Medulla oblongata (tissue), 1 donor: ENCODE data around the gene ALPK3.

Source experiments
- DNase-seq: peaks from one replicate; pipeline ENCODE4 v3.0.0-alpha.2; 2015; ENCODE audit errors: extremely low spot score

Gene ALPK3, protein sequence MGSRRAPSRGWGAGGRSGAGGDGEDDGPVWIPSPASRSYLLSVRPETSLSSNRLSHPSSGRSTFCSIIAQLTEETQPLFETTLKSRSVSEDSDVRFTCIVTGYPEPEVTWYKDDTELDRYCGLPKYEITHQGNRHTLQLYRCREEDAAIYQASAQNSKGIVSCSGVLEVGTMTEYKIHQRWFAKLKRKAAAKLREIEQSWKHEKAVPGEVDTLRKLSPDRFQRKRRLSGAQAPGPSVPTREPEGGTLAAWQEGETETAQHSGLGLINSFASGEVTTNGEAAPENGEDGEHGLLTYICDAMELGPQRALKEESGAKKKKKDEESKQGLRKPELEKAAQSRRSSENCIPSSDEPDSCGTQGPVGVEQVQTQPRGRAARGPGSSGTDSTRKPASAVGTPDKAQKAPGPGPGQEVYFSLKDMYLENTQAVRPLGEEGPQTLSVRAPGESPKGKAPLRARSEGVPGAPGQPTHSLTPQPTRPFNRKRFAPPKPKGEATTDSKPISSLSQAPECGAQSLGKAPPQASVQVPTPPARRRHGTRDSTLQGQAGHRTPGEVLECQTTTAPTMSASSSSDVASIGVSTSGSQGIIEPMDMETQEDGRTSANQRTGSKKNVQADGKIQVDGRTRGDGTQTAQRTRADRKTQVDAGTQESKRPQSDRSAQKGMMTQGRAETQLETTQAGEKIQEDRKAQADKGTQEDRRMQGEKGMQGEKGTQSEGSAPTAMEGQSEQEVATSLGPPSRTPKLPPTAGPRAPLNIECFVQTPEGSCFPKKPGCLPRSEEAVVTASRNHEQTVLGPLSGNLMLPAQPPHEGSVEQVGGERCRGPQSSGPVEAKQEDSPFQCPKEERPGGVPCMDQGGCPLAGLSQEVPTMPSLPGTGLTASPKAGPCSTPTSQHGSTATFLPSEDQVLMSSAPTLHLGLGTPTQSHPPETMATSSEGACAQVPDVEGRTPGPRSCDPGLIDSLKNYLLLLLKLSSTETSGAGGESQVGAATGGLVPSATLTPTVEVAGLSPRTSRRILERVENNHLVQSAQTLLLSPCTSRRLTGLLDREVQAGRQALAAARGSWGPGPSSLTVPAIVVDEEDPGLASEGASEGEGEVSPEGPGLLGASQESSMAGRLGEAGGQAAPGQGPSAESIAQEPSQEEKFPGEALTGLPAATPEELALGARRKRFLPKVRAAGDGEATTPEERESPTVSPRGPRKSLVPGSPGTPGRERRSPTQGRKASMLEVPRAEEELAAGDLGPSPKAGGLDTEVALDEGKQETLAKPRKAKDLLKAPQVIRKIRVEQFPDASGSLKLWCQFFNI (N-terminal part only)

DNA sequence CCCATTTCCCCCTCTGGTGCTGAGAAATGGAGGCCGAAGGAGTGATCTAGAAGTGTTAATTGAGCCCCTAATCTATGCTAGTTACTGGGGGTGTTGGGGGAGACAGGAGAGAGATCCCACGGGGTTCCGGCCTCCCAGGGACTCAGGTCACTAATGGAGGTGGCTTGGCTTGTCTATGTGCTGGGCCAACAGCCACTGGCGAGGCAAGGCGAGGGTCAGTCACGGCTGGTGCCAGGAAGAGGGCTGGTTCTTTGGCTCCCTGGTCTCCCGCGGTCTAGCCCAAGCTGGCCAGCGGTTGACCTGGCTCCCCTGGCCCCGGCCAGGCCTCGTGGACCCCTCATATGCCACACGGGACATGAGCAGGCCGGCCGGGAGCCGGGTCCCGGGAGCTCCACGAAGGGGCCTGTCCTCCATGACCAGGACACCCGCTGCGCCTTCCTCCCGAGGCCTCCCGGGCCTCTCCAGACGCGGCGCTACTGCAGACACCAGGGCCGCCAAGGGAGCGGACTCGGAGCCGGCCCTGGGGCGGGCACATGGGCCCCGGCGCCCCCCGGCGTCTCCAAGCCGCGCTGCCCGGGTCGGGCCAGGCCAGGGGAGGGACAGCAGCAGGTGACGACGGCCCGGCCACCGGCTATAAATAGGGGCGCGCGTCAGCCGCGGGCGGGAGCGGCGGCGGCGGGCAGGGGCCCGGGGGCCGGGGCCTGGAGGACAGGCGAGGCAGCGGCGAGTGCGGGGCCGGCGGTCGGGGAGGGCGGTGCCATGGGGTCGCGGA is at the start of gene ALPK3:
Gene ALPK3, plus strand, starts transcription at position 663 of the 772 bp plus-strand sequence. Its CDS starts 97 bp downstream, at position 760.
- no peak for DNase-seq

DNA sequence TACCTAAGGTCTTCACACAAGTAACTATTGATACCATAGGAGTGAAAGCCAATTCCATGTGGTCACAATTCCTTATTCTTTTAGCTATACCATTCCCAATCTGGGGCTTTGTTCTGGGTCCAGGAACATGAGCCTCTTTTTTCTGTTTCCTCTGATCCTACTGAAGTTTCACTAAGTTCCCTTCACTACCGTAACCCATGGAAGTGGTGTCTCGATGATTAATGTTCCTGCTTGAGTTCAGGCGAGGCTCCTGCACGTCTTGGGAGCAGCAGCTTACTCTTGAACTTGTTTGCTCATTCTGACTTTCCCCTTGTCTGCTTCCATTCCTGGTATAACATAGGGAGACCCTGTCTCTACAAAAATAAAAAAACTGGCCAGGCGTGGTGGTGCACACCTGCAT is 45.1 kb upstream of the ALPK3 start:
- DNase-seq = no peak

DNA sequence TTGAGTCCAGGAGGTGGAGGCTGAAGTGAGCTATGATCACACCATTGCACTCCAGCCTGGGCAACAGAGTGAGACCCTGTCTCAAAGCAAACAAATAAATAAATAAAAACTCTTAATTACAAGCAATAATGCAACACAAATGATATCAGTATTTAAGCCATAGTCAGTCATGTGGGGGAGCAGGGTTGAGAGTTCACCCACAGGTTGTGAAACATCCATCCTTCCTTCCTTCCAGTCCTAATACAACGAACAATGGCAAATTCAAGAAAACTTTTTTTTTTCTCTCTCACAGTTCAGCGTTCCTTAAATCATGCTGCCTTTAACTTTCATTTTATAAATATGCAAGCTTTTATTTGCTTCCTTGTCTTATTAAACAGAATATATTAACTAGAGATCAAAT is 44.7 kb upstream of the ALPK3 start:
- DNase-seq = no peak

DNA sequence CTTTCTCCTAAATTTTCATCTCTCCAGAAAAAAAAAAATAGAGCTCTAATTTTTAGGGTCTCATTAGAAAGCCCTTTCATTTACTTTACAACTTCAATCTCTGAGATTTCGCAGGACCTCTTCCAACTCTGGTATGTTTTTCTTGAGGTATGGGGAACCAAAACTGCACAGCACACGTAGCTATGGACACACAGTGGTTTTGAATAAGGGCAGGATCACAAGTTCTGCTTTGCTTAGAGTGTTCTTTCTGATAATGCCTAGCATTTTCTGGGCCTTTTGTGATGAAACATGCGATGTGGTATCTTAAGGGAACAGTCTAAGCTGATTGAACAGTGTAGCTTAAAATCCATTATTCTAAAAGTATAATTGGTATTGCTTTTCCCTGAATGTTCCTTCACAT is 43.4 kb upstream of the ALPK3 start:
- peak; percentile 39 for DNase-seq

DNA sequence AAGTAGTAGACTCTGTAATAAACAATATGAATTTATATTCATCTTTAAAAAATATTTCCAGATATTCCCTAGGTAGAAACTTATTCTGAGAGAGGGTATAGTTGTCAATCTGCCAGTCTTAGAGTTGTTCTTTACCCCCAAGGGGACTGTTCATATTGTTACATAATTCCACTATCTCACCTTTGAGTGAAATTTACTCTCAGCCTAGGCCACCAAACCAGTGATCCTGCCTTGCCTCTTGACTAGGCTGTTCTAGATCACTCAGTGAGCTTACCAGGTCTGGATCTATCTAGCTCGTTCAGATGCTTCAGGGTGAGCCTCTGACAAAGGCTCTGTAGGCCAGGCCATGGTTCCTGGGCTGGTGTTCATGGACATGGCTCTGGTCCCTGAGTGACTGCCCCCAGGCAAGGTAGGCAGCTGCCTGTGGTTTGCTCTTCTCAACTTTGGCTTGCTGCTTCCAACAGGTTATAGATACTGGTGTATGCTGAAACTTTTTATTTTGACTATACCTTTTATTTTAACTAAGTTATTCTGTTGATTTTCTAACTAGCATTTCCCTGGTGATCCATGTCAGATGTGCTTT is 41.2 kb upstream of the ALPK3 start:
- no peak for DNase-seq

DNA sequence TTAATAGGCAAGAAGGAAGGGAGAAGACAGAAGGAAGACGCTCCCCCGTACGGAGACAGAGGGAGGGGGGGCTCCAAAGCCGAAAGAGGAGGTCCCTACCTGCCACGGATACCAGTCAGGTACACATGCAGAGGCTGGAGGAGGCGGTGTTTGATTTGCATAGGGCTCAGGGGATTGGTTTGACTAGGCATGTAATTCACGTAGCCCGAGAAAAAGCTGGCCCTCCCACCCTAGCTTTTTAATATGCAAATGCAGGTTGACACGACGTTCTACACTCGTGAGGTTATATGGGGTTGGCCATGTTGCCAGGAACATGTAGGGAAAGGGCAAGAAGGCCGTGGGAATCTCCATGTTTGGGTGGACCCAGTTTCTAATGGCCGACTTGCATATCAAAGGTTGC is 39.0 kb upstream of the ALPK3 start:
- DNase-seq = no peak

DNA sequence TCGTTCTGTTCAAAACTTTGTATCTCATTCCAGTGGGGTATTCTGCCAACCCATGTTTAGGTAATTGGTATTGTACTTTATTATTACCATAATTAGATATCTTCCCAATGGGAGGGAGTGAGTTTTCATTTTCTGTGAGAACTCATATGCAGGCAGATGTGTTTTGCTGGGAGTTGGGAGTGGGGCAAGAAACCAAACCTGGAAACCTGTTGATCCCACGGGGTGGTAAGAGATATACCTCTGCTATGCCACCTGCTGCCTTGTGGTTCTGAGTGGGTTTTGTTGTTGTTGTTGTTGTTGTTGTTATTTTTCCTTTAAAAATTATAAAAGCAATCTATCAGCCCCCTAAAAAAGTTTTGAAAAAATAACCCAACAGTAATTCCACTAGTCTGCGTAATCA is 36.7 kb upstream of the ALPK3 start:
- DNase-seq = no peak

DNA sequence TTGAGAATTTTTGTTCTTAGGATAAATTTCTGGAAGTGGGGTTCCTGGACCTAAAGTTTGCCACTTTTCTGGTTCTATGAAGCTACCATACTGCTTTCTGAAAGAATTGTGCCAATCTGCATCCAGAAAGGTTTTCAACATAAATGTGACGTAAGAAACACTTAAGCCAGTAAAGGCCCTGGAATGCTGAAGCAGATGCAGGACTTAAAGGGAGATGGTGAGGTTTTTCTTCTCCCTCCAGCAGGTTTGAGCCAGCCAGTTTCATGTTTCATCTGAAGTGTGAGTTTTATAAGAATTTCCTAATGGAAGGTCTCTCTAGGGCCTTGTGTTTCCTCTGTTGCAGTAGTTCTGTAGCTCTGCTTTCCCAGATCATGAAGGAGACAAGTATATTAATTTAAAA is 35.7 kb upstream of the ALPK3 start:
- no peak for DNase-seq

DNA sequence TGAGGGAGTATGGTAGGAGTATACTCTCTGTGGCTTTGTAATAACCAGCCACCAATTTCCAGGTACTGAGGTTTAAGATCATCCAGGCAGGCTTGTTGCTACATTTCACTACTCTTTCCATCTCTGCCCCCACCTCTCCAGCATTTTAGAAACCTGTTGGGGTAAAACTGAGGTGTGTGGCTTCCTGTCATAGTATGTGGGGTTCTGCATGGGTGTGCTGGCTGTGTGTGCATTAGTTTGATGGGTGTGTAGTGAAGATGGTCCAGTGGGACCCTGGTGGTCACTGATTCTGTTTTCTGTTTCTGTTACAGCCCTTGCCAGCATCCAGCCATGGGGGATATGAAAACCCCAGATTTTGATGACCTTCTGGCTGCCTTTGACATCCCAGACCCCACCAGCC is 34.8 kb upstream of the ALPK3 start:
- DNase-seq = no peak

DNA sequence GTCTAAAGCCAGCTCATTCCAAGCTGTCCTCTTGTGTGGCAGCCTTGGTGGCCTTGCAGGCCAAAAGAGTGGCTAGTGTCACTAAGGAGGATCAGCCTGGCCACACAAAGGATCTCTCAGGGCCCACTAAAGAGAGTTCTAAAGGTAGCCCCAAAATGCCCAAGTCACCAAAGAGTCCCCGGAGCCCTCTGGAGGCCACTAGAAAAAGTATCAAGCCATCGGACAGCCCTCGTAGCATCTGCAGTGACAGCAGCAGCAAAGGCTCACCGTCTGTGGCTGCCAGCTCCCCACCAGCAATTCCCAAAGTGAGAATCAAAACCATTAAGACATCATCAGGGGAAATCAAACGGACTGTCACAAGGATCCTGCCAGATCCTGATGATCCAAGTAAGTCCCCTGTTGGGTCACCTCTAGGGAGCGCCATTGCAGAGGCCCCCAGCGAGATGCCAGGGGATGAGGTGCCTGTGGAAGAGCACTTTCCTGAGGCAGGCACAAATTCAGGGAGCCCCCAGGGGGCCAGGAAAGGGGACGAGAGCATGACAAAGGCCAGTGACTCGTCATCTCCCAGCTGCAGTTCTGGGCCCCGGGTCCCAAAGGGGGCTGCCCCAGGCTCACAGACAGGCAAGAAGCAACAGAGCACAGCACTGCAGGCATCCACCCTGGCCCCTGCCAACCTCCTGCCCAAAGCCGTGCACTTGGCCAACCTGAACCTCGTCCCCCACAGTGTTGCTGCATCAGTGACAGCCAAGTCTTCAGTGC is 33.5 kb upstream of the ALPK3 start:
- DNase-seq = no peak

DNA sequence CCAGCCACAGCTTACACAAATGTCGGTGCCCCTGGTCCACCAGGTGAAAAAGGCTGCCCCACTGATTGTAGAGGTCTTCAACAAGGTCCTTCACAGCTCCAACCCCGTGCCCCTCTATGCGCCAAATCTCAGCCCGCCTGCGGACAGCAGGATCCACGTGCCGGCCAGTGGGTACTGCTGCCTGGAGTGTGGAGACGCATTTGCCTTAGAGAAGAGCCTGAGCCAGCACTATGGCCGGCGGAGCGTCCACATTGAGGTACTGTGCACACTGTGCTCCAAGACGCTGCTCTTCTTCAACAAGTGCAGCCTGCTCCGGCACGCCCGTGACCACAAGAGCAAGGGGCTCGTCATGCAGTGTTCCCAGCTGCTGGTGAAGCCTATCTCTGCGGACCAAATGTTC is 32.9 kb upstream of the ALPK3 start:
- DNase-seq = no peak

DNA sequence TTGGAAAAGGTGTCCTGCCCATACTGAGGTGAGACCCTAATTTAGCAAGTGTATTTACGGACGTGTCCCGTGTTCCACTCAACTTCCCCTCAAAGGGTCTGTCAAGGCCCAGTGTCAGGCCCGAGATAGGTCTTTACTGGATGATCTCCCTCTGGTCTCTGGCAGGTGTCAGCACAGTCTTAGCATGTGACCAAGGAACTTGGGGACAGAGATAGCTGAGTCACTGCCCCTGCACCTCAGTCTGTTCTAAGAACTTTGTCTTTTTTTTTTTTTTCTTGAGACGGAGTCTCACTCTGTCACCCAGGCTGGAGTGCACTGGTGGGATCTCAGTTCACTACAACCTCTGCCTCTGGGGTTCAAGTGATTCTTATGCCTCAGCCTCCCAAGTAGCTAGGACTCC is 32.1 kb upstream of the ALPK3 start:
- DNase-seq = no peak

DNA sequence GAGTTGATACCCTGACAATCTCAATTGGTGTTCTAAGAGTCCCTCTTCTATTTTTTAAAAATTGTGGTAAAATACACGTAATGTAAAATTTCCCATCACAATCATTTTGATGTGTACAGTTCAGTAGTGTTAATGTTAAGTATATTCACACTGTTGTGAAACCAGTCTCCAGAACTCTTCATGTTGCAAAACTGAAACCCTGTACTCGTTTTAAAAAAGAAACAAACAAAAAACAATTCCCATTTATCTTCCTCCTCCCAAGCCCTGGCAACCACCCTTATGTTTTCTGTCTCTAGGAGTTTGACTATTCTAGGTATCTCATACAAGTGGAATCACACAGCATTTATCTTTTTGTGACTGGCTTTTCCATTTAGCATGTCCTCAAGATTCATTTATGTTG is 28.7 kb upstream of the ALPK3 start:
- no peak for DNase-seq

DNA sequence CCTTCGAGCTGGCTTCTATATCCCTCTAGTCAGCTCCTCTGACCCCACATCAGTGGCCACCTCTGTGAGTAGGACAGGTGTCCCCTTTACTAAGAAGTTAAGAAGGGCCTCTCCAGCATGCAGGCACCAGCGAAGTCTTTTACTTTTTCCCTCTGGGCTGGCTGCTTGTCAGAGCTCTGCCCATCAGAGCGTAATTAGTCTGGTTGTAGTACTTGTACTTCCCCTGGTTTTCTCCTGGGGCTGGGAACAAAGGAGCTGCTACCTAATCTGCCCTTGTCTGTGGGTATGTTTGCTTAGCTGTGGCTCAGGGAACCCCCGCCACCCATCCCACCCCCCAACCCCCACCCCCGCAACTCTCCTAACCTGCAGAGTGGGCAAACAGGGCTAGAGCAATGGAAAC is 27.4 kb upstream of the ALPK3 start:
- DNase-seq = no peak

DNA sequence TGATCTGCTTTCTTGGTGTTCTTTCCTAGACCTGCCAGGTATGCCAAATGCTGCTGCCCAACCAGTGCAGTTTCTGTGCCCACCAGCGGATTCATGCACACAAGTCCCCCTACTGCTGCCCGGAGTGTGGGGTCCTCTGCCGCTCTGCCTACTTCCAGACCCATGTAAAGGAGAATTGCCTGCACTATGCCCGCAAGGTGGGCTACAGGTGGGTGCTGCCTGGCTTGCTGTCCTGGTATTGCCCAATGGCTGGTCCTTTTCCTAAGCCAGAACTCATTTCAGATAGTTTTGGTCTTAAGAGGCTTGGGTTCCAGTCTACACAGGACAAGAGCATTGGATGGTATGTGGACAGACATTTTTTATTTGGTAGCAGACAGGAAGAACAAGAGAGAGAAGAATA is 26.5 kb upstream of the ALPK3 start:
- no peak for DNase-seq

DNA sequence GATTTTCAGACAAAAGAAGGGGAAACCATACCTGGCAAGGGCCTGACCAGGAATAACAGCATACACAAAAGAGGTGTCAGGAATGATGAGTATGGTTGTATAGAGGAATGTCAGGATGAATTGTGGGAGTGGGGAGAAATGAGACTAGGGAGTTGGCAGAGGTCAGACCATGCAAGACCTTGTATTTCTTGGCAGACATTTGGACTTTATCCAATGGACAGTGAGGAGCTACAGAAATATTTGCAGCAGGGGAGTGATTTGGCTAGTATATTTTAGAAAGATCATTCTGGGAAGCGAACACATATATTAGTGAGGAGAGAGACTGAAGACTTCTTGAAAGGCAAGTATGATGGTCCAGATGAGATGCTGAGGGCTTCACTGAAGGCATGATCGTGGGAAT is 25.4 kb upstream of the ALPK3 start:
- no peak for DNase-seq

DNA sequence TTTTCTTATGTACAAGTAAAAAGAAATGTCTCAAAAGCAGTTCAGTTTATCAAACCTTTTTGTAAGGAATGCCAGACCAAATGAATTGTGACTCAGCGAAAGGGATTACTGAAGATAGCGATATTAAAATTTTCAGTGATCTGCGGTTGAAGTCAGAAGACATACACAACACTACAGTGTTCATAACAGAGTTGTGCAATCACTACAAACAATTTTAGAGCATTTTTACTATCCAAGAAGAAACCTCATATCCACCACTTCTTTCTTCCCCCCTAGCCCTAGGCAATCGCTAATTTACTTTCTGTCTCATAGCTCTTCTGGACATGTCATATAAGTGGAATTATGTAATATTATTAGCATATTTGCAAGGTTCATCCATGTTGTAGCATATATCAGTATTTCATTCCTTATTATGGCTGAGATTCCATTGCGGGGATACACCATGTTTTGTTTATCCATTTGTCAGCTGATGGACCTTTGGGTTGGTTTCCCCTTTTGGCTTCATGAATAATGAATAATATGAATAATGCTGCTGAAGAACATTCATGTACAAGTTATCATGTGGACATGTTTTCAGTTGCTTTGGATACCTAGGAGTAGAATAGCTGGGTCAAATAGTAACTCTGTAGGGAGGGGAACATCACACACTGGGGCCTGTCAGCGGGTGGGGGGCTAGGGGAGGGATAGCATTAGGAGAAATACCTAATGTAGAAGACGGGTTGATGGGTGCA is 23.6 kb upstream of the ALPK3 start:
- DNase-seq = no peak

DNA sequence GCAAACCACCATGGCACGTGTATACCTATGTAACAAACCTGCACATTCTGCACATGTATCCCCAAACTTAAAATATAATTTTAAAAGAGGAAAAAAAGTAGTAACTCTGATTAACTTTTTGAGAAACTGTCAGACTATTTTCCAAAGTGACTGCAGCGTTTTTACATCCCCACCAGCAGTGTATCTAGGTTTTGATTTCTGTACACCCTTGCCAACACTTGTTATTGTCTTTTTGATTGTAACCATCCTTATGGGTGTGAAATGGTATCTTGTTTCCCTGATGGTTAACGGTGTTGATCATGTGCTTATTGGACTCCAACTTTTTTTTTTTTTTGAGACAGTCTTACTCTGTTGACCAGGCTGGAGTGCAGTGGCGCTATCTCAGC is 23.0 kb upstream of the ALPK3 start:
- no peak for DNase-seq

DNA sequence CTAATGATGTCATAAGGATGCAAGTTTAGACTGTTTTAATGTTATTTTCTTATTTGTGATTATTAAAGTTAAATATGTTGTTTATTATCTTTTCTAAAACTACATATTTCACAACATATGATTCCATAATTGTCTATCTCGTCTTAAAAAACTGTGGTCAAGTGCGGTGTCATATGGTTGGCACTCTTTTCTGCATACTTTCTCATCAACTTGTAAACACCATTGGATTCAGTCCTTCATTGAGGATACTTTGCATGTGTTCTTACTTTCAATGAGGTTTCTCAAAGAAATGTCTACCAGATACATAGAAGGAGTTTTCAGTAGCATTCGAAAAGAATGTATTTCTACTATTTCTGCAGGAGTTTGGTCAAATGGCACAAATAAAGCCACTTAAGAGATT is 22.0 kb upstream of the ALPK3 start:
- no peak for DNase-seq

DNA sequence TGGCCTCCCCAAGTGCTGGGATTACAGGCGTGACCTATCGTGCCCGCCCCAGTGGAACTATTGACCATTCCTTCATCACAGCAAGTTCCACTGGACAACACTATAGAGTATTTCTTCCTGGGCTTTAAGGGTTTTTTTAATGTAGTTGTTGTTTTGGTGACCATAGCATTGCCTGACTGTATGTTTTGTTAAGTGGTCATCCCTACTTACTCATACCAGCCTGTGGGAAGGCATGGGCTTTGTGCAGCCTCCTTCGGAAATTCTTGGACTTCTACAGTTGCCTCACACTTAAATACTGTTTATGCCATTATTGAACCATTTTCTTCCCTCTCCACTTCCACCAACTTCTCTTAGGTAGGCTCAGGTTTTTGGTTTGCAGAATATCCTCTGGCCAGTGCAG is 19.9 kb upstream of the ALPK3 start:
- DNase-seq = no peak
